NT2/D1 (cell line): ENCODE measurements around the gene FGFR1OP2.

ENCODE experiments used
- SUZ12 ChIP-seq: IDR thresholded peaks from 2 replicates; pipeline ENCODE4 v1.6.1; 2011; ENCODE audit not compliant: insufficient read length, insufficient read depth; ENCODE audit errors: extremely low read depth
- YY1 ChIP-seq: IDR thresholded peaks from 2 replicates; pipeline ENCODE4 v1.6.1; 2011; ENCODE audit not compliant: insufficient read length, insufficient read depth
- ZNF274 ChIP-seq: IDR thresholded peaks from 2 replicates; pipeline ENCODE4 v1.6.1; 2011; ENCODE audit warnings: mild to moderate bottlenecking, low read depth, low read length

DNA sequence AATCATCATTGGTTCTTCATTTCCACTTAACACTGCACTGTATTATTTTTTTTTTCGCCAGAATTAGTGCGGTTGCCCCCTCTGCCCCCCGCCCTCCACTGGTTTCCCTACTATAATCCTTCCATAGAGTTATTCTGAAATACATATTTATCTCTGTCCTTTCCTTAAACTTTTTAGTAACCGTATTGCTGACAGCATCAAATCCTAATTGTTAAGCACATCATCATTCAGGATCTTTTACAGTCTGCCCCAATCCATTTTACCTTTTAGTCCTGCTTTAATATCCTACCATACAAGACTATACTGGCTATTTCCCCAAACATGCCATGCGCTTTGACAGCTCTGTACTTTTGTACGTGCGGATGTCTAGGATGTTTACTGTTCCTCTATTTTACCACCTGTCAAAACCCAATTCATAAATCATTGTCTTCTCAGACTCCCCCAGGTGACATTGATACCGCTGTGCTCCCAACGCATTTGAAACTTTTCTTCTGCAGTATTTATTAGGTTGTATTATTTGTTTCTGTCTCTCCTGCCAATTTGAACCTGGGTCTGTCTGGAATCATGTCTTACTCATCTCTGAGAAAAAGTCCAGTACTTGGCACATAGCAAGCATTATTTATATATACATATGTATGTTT, 1.0 kb downstream of the FGFR1OP2 start:
- TF ChIP-seq YY1, result no peak
- no peak for TF ChIP-seq ZNF274
- TF ChIP-seq SUZ12, result no peak
